Measurements from ENCODE around the gene OSER1.

- no peak for TF ChIP-seq CTCF (IDR thresholded peaks at IDR 0.05)
- no peak for TF ChIP-seq POLR2A (IDR thresholded peaks at IDR 0.05)
Observed at GRCh38 chr20:44182863-44183262, 27.7 kb downstream of the OSER1 start.

Data from lower leg skin (tissue), 3 donors.